Measurements from ENCODE around the gene ATP9B. TPM values are rescaled to one million over a fixed set of nuclear protein-coding genes. Genes with fewer than 3 reads are reported as not detected.

The ATP9B gene
- total and polyA plus RNA-seq, 2 donors, result 14.9 to 19.3 TPM

DNA sequence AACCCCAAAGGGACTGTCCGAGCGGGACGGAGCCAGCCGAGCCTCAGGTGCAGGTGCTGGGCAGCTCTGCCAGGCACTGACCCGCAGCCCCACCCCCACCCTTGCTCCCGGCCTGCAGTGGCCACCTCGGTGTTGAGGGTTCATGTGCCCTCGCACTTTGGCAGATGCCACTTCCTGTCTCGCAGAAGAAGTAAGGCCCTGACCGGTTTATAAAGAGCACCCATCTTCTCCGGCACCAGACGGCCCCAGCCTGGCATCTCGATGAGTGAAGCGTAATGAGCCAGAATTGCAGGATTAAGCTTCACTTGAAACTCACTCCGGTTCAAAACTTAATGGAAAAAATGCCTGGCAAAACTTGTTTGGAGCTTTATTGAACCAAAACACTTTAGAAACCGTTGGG, 315.6 kb downstream of the ATP9B start:
- WGBS, result 84% methylated on average over 16 of the region's 16 CpGs
- H3K4me1 ChIP-seq (ENCODE audit: control insufficient read depth in 2 of 2, insufficient read depth in 2 of 2, low read length in 2 of 2), result peaks cover 5 to 21% of the 10 kb centered on the region in 2 donors
- H3K36me3 ChIP-seq (ENCODE audit: control insufficient read depth in 2 of 2, insufficient read depth in 2 of 2, low read length in 1 of 2), result no peaks in the 10 kb centered on the region
- no peak overlapping the region for H3K27ac ChIP-seq (ENCODE audit: low read depth in 1 of 2, low read length in 1 of 2)
- no peak for DNase-seq (ENCODE audit: low read depth in 6 of 9, low spot score in 9 of 9)
- H3K9me3 ChIP-seq (ENCODE audit: control insufficient read depth in 2 of 2, insufficient read depth in 1 of 2, low read length in 1 of 2), result no peaks in the 10 kb centered on the region
- H3K27me3 ChIP-seq (ENCODE audit: control insufficient read depth in 2 of 2, insufficient read depth in 1 of 2, low read length in 1 of 2), result peaks cover 17 to 38% of the 10 kb centered on the region in 2 donors
- no peak overlapping the region for H3K4me3 ChIP-seq (ENCODE audit: low read length in 2 of 2)

DNA sequence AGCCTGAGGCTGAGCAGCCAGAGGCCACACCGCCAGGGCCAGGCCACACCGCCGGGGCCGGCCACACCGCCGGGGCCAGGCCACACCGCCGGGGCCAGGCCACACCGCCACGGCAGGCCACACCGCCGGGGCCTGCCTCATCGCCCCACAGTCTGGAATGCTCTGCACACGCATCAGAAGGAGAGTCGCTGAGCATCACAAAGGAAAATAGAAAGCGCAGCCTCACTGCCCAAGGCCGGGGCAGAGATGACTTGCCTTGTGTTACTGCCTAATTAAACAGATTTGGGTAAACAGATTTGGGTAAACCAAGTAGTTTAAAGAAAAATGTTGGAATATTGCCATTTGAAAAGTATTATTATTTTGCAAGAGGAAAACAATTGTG, 316.1 kb downstream of the ATP9B start:
- peaks cover 5 to 21% of the 10 kb centered on the region in 2 donors for H3K4me1 ChIP-seq (ENCODE audit: control insufficient read depth in 2 of 2, insufficient read depth in 2 of 2, low read length in 2 of 2)
- 78% methylated on average over 17 of the region's 17 CpGs for WGBS
- no peaks in the 10 kb centered on the region for H3K9me3 ChIP-seq (ENCODE audit: control insufficient read depth in 2 of 2, insufficient read depth in 1 of 2, low read length in 1 of 2)
- no peaks in the 10 kb centered on the region for H3K36me3 ChIP-seq (ENCODE audit: control insufficient read depth in 2 of 2, insufficient read depth in 2 of 2, low read length in 1 of 2)
- H3K4me3 ChIP-seq (ENCODE audit: low read length in 2 of 2), result no peak overlapping the region
- peaks cover 17 to 40% of the 10 kb centered on the region in 2 donors for H3K27me3 ChIP-seq (ENCODE audit: control insufficient read depth in 2 of 2, insufficient read depth in 1 of 2, low read length in 1 of 2)
- no peak overlapping the region for H3K27ac ChIP-seq (ENCODE audit: low read depth in 1 of 2, low read length in 1 of 2)
- DNase-seq (ENCODE audit: low read depth in 6 of 9, low spot score in 9 of 9), result no peak

DNA sequence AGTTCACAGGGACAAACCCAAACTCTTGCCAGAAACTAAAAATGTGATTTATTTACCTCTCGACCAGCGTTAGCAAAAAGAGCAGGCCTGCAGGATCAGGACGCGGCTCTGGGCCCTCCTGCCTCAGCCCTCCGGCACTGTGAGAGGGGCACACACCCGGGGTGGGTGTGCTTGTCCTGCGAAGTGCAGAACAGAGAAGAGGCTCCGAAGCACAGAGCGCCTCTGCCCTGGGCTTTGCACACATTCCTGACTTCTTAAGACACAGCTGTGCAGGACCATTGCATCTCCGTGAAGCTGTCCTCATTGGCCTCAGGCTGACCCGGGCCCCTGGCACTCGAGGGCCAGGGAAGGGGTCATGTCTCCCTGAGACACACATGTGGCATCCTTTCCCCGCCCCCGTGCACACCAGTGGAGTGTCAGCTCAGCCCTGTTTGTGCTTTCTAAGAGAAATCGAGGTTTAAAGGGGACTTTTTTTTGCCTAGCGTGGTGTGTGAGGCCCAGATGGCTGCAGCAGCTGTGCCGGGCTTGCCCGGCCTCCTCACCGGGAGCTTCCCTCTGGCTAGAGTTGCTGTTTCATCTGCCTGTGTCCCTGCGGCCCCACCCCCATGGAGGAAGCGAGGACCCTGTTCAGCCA, 316.6 kb downstream of the ATP9B start:
- H3K27me3 ChIP-seq (ENCODE audit: control insufficient read depth in 2 of 2, insufficient read depth in 1 of 2, low read length in 1 of 2), result peaks cover 19 to 43% of the 10 kb centered on the region in 2 donors
- DNase-seq (ENCODE audit: low read depth in 6 of 9, low spot score in 9 of 9), result no peak
- no peaks in the 10 kb centered on the region for H3K9me3 ChIP-seq (ENCODE audit: control insufficient read depth in 2 of 2, insufficient read depth in 1 of 2, low read length in 1 of 2)
- peaks cover 5 to 21% of the 10 kb centered on the region in 2 donors for H3K4me1 ChIP-seq (ENCODE audit: control insufficient read depth in 2 of 2, insufficient read depth in 2 of 2, low read length in 2 of 2)
- H3K27ac ChIP-seq (ENCODE audit: low read depth in 1 of 2, low read length in 1 of 2), result no peak overlapping the region
- 65% methylated on average over 21 of the region's 21 CpGs for WGBS
- no peak overlapping the region for H3K4me3 ChIP-seq (ENCODE audit: low read length in 2 of 2)
- H3K36me3 ChIP-seq (ENCODE audit: control insufficient read depth in 2 of 2, insufficient read depth in 2 of 2, low read length in 1 of 2), result no peaks in the 10 kb centered on the region

DNA sequence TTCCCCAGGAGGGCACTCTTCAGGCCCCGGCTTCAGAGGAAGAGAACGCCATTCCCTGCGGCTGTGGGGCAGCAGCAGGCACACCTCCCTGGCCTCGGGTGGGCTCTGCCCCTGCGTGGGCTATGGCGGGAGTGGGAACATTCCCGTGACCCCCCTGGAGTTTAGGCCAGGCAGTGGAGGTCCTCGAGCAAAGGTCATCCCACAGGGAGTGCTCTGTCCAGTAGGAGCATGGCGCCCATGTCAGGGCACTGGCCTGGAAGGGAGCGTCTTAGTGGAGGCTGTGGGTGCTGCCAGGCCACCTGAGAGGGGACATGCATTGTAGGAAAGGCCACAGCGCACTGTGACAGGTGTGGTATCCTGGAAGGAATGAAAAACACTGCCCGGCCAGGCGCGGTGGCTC, 317.4 kb downstream of the ATP9B start:
- H3K9me3 ChIP-seq (ENCODE audit: control insufficient read depth in 2 of 2, insufficient read depth in 1 of 2, low read length in 1 of 2), result no peaks in the 10 kb centered on the region
- DNase-seq (ENCODE audit: low read depth in 6 of 9, low spot score in 9 of 9), result no peak
- WGBS, result 96% methylated on average over 14 of the region's 14 CpGs
- H3K4me3 ChIP-seq (ENCODE audit: low read length in 2 of 2), result no peak overlapping the region
- no peak overlapping the region for H3K27ac ChIP-seq (ENCODE audit: low read depth in 1 of 2, low read length in 1 of 2)
- H3K36me3 ChIP-seq (ENCODE audit: control insufficient read depth in 2 of 2, insufficient read depth in 2 of 2, low read length in 1 of 2), result no peaks in the 10 kb centered on the region
- peaks cover 23 to 50% of the 10 kb centered on the region in 2 donors for H3K27me3 ChIP-seq (ENCODE audit: control insufficient read depth in 2 of 2, insufficient read depth in 1 of 2, low read length in 1 of 2)
- H3K4me1 ChIP-seq (ENCODE audit: control insufficient read depth in 2 of 2, insufficient read depth in 2 of 2, low read length in 2 of 2), result peaks cover 5 to 21% of the 10 kb centered on the region in 2 donors

DNA sequence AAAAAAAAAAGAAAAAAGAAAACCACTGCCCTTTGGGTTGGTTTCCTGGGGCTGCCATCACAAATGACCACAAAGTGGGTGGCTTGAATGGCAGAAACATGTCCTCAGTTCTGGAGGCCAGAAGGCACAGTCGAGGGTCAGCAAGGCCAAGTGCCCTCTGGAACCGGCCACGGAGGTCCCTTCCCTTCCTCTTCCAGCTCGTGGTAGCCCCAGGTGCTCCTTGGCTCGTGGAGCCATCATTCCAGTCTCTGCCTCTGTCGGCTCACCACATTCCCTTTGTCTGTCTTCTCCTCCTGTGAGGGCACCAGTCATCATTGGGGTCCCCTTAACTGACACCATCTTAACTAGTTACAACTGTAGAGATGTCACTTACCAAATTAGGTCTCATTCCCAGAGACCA, 318.0 kb downstream of the ATP9B start:
- peaks cover 25 to 57% of the 10 kb centered on the region in 2 donors for H3K27me3 ChIP-seq (ENCODE audit: control insufficient read depth in 2 of 2, insufficient read depth in 1 of 2, low read length in 1 of 2)
- WGBS, result 77% methylated on average over 6 of the region's 6 CpGs
- DNase-seq (ENCODE audit: low read depth in 6 of 9, low spot score in 9 of 9), result no peak

DNA sequence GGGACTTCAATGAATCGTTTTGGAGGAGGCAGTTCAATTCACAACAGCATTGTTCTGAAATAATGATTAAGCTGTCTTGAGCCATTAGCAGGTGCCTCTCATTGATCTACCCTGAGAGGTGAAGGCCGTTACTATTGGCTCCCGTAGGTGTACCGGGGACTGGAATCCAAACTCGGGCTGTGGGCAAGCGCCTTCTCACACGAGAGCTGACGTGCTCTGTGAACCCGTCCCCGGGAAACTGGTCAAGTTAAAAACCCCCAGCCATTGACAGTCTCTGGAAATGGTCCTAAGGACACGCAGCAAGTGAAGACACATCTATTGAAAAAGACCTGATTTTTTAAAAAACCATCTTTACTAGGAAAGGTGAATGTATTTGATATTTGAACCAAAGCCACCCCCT, 318.4 kb downstream of the ATP9B start:
- 82% methylated on average over 11 of the region's 11 CpGs for WGBS
- no peak for DNase-seq (ENCODE audit: low read depth in 6 of 9, low spot score in 9 of 9)
- no peaks in the 10 kb centered on the region for H3K9me3 ChIP-seq (ENCODE audit: control insufficient read depth in 2 of 2, insufficient read depth in 1 of 2, low read length in 1 of 2)
- H3K4me3 ChIP-seq (ENCODE audit: low read length in 2 of 2), result no peak overlapping the region
- H3K27me3 ChIP-seq (ENCODE audit: control insufficient read depth in 2 of 2, insufficient read depth in 1 of 2, low read length in 1 of 2), result peaks cover 29 to 61% of the 10 kb centered on the region in 2 donors
- H3K27ac ChIP-seq (ENCODE audit: low read depth in 1 of 2, low read length in 1 of 2), result no peak overlapping the region
- H3K4me1 ChIP-seq (ENCODE audit: control insufficient read depth in 2 of 2, insufficient read depth in 2 of 2, low read length in 2 of 2), result peaks cover 5 to 21% of the 10 kb centered on the region in 2 donors
- H3K36me3 ChIP-seq (ENCODE audit: control insufficient read depth in 2 of 2, insufficient read depth in 2 of 2, low read length in 1 of 2), result no peaks in the 10 kb centered on the region

More for the DNA sequence above, 318.0 kb downstream of the ATP9B start:
- Histone ChIP-seq H3K27ac (ENCODE audit: low read depth in 1 of 2, low read length in 1 of 2) (no peak overlapping the region), H3K4me3 (ENCODE audit: low read length in 2 of 2) (no peak overlapping the region), H3K9me3 (ENCODE audit: control insufficient read depth in 2 of 2, insufficient read depth in 1 of 2, low read length in 1 of 2) (no peaks in the 10 kb centered on the region), H3K36me3 (ENCODE audit: control insufficient read depth in 2 of 2, insufficient read depth in 2 of 2, low read length in 1 of 2) (no peaks in the 10 kb centered on the region), H3K4me1 (ENCODE audit: control insufficient read depth in 2 of 2, insufficient read depth in 2 of 2, low read length in 2 of 2) (peaks cover 5 to 21% of the 10 kb centered on the region in 2 donors)

DNA sequence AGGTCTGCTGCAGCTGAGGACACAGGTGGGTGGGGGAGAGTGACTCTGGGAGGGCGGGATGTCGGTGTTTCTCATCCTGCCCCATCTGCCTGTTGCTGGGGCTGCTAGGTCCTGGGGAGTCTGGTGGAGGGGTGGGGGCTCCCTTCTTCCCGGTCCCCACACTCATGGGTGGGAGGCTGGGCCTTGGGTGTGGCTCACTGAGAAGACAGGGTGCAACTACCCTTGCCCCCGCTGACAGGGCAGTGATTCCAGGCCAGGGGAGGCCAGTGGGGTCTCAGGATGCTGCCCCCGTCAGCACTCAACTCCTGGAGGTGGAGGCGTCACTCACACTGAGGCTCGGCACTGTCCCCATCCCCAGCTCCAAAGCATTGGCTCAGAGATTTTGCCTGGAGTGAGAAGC, 318.8 kb downstream of the ATP9B start:
- peak in 1 of 9 donors; percentile 39 for DNase-seq (ENCODE audit: low read depth in 6 of 9, low spot score in 9 of 9)
- no peaks in the 10 kb centered on the region for H3K36me3 ChIP-seq (ENCODE audit: control insufficient read depth in 2 of 2, insufficient read depth in 2 of 2, low read length in 1 of 2)
- H3K9me3 ChIP-seq (ENCODE audit: control insufficient read depth in 2 of 2, insufficient read depth in 1 of 2, low read length in 1 of 2), result no peaks in the 10 kb centered on the region
- WGBS, result 58% methylated on average over 7 of the region's 7 CpGs
- peaks cover 7 to 24% of the 10 kb centered on the region in 2 donors for H3K4me1 ChIP-seq (ENCODE audit: control insufficient read depth in 2 of 2, insufficient read depth in 2 of 2, low read length in 2 of 2)
- no peak overlapping the region for H3K27ac ChIP-seq (ENCODE audit: low read depth in 1 of 2, low read length in 1 of 2)
- no peak overlapping the region for H3K4me3 ChIP-seq (ENCODE audit: low read length in 2 of 2)
- peaks cover 33 to 65% of the 10 kb centered on the region in 2 donors for H3K27me3 ChIP-seq (ENCODE audit: control insufficient read depth in 2 of 2, insufficient read depth in 1 of 2, low read length in 1 of 2)

DNA sequence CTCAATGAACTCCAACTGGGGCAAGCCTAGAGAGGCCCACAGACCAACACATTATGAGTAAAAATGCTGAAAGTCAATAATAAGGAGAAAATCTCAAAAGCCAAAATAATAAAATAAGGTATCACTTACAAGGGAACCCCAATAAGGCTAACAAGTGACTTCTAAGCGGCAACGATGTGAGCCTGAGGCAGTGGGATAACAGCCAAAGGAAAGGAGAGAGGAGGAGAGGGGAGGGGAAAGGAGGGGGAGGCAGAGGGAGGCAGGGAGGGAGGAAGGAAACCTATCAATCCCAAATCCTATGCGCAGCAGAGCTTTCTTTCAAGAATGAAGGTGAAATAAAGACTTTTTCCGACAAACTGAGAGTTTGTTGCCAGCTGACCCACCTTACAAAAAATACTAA, 320.5 kb downstream of the ATP9B start:
- H3K27ac ChIP-seq (ENCODE audit: low read depth in 1 of 2, low read length in 1 of 2), result no peak overlapping the region
- no peaks in the 10 kb centered on the region for H3K9me3 ChIP-seq (ENCODE audit: control insufficient read depth in 2 of 2, insufficient read depth in 1 of 2, low read length in 1 of 2)
- H3K4me1 ChIP-seq (ENCODE audit: control insufficient read depth in 2 of 2, insufficient read depth in 2 of 2, low read length in 2 of 2), result peaks cover 16 to 36% of the 10 kb centered on the region in 2 donors
- 46% methylated on average over 4 of the region's 4 CpGs for WGBS
- no peak for DNase-seq (ENCODE audit: low read depth in 6 of 9, low spot score in 9 of 9)
- peaks cover 50 to 78% of the 10 kb centered on the region in 2 donors for H3K27me3 ChIP-seq (ENCODE audit: control insufficient read depth in 2 of 2, insufficient read depth in 1 of 2, low read length in 1 of 2)
- no peak overlapping the region for H3K4me3 ChIP-seq (ENCODE audit: low read length in 2 of 2)
- H3K36me3 ChIP-seq (ENCODE audit: control insufficient read depth in 2 of 2, insufficient read depth in 2 of 2, low read length in 1 of 2), result no peaks in the 10 kb centered on the region

DNA sequence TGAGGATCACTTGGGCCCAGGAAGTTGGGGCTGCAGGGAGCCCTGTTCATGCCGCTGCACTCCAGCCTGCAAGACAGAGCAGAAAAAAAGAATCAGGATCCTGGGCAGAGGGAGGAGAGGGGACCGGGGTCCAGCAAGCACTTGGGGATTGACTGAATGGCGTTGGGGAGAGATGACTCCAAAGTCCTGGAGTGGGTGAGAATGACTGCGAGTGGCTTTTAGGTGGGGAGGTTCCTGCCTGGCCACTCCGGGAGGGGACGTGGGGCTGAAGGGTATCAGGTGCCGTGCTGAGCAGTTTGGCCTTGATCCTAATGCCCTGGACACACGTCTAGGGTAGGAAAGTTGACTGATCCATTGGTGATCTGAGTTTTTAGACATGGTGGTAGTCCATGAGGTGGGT, 323.0 kb downstream of the ATP9B start:
- peaks cover 71 to 90% of the 10 kb centered on the region in 2 donors for H3K27me3 ChIP-seq (ENCODE audit: control insufficient read depth in 2 of 2, insufficient read depth in 1 of 2, low read length in 1 of 2)
- H3K4me3 ChIP-seq (ENCODE audit: low read length in 2 of 2), result no peak overlapping the region
- H3K36me3 ChIP-seq (ENCODE audit: control insufficient read depth in 2 of 2, insufficient read depth in 2 of 2, low read length in 1 of 2), result no peaks in the 10 kb centered on the region
- no peak for DNase-seq (ENCODE audit: low read depth in 6 of 9, low spot score in 9 of 9)
- H3K27ac ChIP-seq (ENCODE audit: low read depth in 1 of 2, low read length in 1 of 2), result no peak overlapping the region
- WGBS, result 94% methylated on average over 8 of the region's 8 CpGs
- peaks cover 0 to 3% of the 10 kb centered on the region in 2 donors for H3K9me3 ChIP-seq (ENCODE audit: control insufficient read depth in 2 of 2, insufficient read depth in 1 of 2, low read length in 1 of 2)
- peaks cover 16 to 36% of the 10 kb centered on the region in 2 donors for H3K4me1 ChIP-seq (ENCODE audit: control insufficient read depth in 2 of 2, insufficient read depth in 2 of 2, low read length in 2 of 2)
